Astrocyte of the spinal cord (primary cell): ENCODE data around the gene KRTAP2-1.
A peak's percentile ranks its signal among the peaks of the same experiment; 100 is the strongest.
"Not testable (repeated sequence)": the region's sequence is repeated elsewhere in the genome, so short reads cannot be mapped to it uniquely, and the experiment has no call there.

Experiments used
- DNase-seq: peaks from one replicate; pipeline ENCODE4 v3.0.0; 2011; ENCODE audit warnings: low read depth, low spot score
- H3K4me3 ChIP-seq: 2 replicates; pipeline ENCODE4 v1.5.1; 2011; ENCODE audit warnings: low read depth, mild to moderate bottlenecking, low read length, moderate library complexity
- CTCF ChIP-seq: IDR thresholded peaks from 2 replicates; pipeline ENCODE4 v1.5.1; 2012; ENCODE audit warnings: low read depth, mild to moderate bottlenecking, low read length, inconsistent platforms
- in situ Hi-C: cut with HindIII; loops from 2 replicates; pipeline ENCODE4 v1.10.0; 2017; ENCODE audit warnings: low sequenced_read_pairs

Gene KRTAP2-1

GRCh38 chr17:41054025-41054424, 6.9 kb upstream of the KRTAP2-1 start:
- in situ Hi-C loops, result no loop called here
- DNase-seq, result no peak
- TF ChIP-seq CTCF, result no peak
- no peak overlapping the region for H3K4me3 ChIP-seq

GRCh38 chr17:41052566-41052965, 5.5 kb upstream of the KRTAP2-1 start:
- no peak for DNase-seq
- H3K4me3 ChIP-seq, result no peak overlapping the region
- in situ Hi-C loops, result no loop called here
- TF ChIP-seq CTCF, result no peak

- H3K4me3 ChIP-seq, result no peak overlapping the region
- no peak for TF ChIP-seq CTCF
- in situ Hi-C loops, result no loop called here
- DNase-seq, result peak; percentile 74
These were observed 2.0 kb upstream of the KRTAP2-1 start for GRCh38 chr17:41049110-41049509.

- in situ Hi-C loops, result no loop called here
- DNase-seq, result peak; percentile 41
These were observed 1.3 kb upstream of the KRTAP2-1 start for GRCh38 chr17:41048441-41048840.

GRCh38 chr17:41042953-41043352, 4.2 kb downstream of the KRTAP2-1 start:
- in situ Hi-C loops, result no loop called here
- DNase-seq, result no peak
- no peak overlapping the region for H3K4me3 ChIP-seq
- no peak for TF ChIP-seq CTCF

More at GRCh38 chr17:41048441-41048840, 1.3 kb upstream of the KRTAP2-1 start:
- no peak for TF ChIP-seq CTCF
- H3K4me3 ChIP-seq, result no peak overlapping the region

GRCh38 chr17:41040783-41041571, 6.1 kb downstream of the KRTAP2-1 start, which contains the start of gene KRTAP1-1:
Gene KRTAP1-1 (minus strand): TSS chr17:41041450. CDS start chr17:41041397, 53 bp downstream.
- in situ Hi-C loops, H3K4me3 ChIP-seq: not testable (repeated sequence)
- peak; percentile 43 for DNase-seq

GRCh38 chr17:41037853-41038350, 9.2 kb downstream of the KRTAP2-1 start:
- in situ Hi-C loops, result no loop called here
- H3K4me3 ChIP-seq, result no peak overlapping the region
- no peak for DNase-seq
- no peak for TF ChIP-seq CTCF

- H3K4me3 ChIP-seq, DNase-seq, in situ Hi-C loops: not testable (repeated sequence)
These were observed 12.7 kb downstream of the KRTAP2-1 start, which contains the start of gene KRTAP1-3 for GRCh38 chr17:41034346-41034935. Gene KRTAP1-3 (minus strand): TSS chr17:41034874. CDS start chr17:41034821, 53 bp downstream.
